Testis (tissue), 3 donors: ENCODE results near the gene TMPRSS13. TPM values are rescaled to one million over a fixed set of nuclear protein-coding genes. Genes with fewer than 3 reads are reported as not detected.

Source experiments
- DNase-seq: peaks from one replicate; pipeline ENCODE4 v3.0.0-alpha.2; 2019
- H3K27ac ChIP-seq, 2 donors: fragments of 200-600 bp; sonication (generic); one replicate each; pipeline ENCODE4 v1.5.1; 2019
- H3K27me3 ChIP-seq: fragments of 200-600 bp; sonication (generic); one replicate; pipeline ENCODE4 v1.5.1; 2019
- H3K36me3 ChIP-seq: fragments of 200-600 bp; sonication (generic); one replicate; pipeline ENCODE4 v1.5.1; 2017; ENCODE audit warnings: low read depth; ENCODE audit errors: missing control alignments
- H3K4me1 ChIP-seq: fragments of 200-600 bp; sonication (generic); one replicate; pipeline ENCODE4 v1.5.1; 2019
- H3K4me3 ChIP-seq, 2 donors: fragments of 200-600 bp; sonication (generic); one replicate each; pipeline ENCODE4 v1.5.1; 2017 to 2019
- H3K9me3 ChIP-seq: fragments of 200-600 bp; sonication (generic); one replicate; pipeline ENCODE4 v1.5.1; 2017
- POLR2A ChIP-seq: fragments of 450-650 bp; IDR thresholded peaks from one replicate; pipeline ENCODE4 v1.6.1; 2017; ENCODE audit warnings: antibody characterized with exemption, mild to moderate bottlenecking, moderate library complexity
- WGBS, 2 donors: methylation state at CpG; one replicate each; pipeline ENCODE4 v1.1.5; 2018; 5-methylcytosine and 5-hydroxymethylcytosine counted together
- intact Hi-C: fragments of 100-400 bp; cut with DNase I; formaldehyde crosslinking; loops from one replicate; pipeline ENCODE4 v1.15.1; 2023; ENCODE audit warnings: low total_unique reads
- polyA plus RNA-seq: library from polyadenylated mRNA; stranded (reverse); fragments of 350-450 nt; fragmentation: Illumina TruSeq; extraction: RNeasy Lipid Tissue Mini Kit (QIAGEN cat#74804); gene quantifications from one replicate; pipeline ENCODE4 v1.2.3, GENCODE V29; 2014; ENCODE audit warnings: low read depth, low replicate concordance; ENCODE audit not compliant: insufficient read depth
- total RNA-seq, 2 donors: library from RNA; depleted of rRNA; stranded (reverse); fragments of >200 nt; gene quantifications; one replicate each; pipeline ENCODE4 v1.2.3, GENCODE V29; 2016
- TF ChIP-seq, protein P1 (sequence below), 3 experiments: fragments of 450-650 bp in 2 of 3; fragments of 200-600 bp in 1 of 3; sonication (generic) in 1 of 3; IDR thresholded peaks; one replicate each; pipeline ENCODE4 v1.5.1; 2016 to 2019; ENCODE audit warnings: antibody characterized with exemption in 3 of 3, mild to moderate bottlenecking in 2 of 3, moderate library complexity in 1 of 3

The TMPRSS13 gene
- total and polyA plus RNA-seq, 3 donors from 2014 or later = 0.74 to 0.91 (median 0.87) TPM

DNA sequence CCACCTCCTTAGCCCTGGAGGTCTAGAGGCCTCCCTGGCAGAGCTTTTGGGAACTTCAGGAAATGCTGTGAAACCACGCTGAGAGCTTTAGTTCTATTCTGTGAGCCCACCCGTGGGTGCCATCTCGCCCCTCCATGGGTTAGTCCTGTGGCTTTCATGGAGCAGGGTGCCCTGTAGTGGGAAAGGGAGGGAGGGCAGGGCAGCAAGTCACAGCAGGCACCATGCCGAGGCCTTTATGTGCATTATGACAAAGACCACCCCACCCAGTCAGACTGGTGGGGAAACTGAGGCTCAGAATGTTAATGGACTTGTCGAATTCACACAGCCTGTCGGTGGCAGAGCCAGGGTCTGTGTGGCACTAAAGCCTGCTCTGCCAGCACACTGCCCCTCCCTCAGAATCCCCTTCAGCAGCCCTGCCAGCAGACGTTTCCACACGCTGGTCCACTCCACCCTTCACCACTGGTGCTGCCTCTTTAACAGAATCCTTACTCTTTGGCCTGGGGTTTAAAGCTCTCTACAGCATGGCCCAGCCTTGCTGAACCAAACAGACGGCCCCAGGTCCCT, 13.4 kb downstream of the TMPRSS13 start:
- no peaks in the 10 kb centered on the region for H3K9me3 ChIP-seq
- WGBS, 2 donors = 85 to 90% methylated on average over 9 of the region's 9 CpGs
- intact Hi-C loops = no loop called here
- no peaks in the 10 kb centered on the region for H3K27me3 ChIP-seq
- DNase-seq = no peak
- no peaks in the 10 kb centered on the region for H3K36me3 ChIP-seq
- H3K27ac ChIP-seq = no peak overlapping the region
- no peak overlapping the region for H3K4me3 ChIP-seq
- no peaks in the 10 kb centered on the region for H3K4me1 ChIP-seq
- TF ChIP-seq POLR2A = no peak
- TF ChIP-seq, protein P1, sequence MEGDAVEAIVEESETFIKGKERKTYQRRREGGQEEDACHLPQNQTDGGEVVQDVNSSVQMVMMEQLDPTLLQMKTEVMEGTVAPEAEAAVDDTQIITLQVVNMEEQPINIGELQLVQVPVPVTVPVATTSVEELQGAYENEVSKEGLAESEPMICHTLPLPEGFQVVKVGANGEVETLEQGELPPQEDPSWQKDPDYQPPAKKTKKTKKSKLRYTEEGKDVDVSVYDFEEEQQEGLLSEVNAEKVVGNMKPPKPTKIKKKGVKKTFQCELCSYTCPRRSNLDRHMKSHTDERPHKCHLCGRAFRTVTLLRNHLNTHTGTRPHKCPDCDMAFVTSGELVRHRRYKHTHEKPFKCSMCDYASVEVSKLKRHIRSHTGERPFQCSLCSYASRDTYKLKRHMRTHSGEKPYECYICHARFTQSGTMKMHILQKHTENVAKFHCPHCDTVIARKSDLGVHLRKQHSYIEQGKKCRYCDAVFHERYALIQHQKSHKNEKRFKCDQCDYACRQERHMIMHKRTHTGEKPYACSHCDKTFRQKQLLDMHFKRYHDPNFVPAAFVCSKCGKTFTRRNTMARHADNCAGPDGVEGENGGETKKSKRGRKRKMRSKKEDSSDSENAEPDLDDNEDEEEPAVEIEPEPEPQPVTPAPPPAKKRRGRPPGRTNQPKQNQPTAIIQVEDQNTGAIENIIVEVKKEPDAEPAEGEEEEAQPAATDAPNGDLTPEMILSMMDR (IDR thresholded peaks at IDR 0.05) = no peak

DNA sequence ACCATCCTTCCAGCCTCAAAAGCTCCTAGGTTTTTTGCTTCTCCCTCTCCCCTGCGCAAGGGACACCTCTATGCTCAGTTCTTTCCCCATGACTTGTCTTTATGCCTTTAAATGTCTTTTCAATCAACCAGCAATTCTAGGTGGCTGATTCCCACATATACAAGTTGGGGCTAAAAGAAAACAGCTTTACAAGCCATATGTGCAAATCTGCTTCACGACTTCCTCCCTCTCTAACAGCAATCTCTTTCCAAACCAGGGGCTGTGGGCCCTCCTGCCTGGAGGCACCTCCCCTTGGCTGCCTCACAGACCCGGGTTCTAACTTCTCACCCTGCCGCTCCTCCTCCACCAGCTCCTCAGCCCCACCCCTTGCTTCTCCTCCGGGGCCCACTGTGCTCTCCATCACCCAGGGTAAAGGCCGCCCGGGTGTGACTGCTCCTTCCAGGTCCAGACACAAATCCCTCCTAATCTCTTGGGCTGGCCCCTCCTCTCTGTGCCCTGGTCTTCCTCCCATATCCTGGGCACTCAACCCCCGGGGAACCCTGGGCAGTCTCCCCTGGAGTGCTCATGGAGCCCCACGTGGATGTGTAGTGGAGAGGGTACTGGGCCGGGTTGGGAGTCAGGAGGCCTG, 14.1 kb downstream of the TMPRSS13 start:
- H3K9me3 ChIP-seq = no peaks in the 10 kb centered on the region
- H3K27me3 ChIP-seq = no peaks in the 10 kb centered on the region
- DNase-seq = no peak
- intact Hi-C loops = no loop called here
- H3K36me3 ChIP-seq = no peaks in the 10 kb centered on the region
- WGBS, 2 donors = 77 to 84% methylated on average over 9 to 10 of the region's 10 CpGs
- no peak overlapping the region for H3K4me3 ChIP-seq
- H3K27ac ChIP-seq = no peak overlapping the region
- TF ChIP-seq POLR2A = no peak
- TF ChIP-seq, protein P1 (IDR thresholded peaks at IDR 0.05) = no peak
- H3K4me1 ChIP-seq = peaks cover 1% of the 10 kb centered on the region

DNA sequence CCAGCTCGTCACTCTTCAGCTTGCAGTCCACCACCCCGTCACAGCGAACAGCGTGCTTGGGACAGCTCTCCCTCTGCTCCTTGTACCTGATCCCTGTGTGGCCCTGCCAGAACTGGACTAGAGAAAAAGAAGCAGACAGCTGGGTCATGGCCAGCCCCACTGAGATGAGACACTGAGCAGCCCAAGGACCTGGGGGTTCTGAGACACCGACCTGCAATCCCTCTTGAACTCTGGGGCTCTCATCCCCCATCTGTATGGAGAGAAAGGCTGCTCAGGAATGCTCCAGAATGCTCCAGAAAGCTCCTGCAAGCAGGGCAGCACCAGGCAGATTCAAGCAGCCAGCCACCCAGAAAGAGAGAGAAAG, 14.8 kb downstream of the TMPRSS13 start:
- Histone ChIP-seq H3K27me3 (no peaks in the 10 kb centered on the region), H3K36me3 (no peaks in the 10 kb centered on the region), H3K27ac (no peak overlapping the region), H3K4me3 (no peak overlapping the region), H3K4me1 (peaks cover 9% of the 10 kb centered on the region), H3K9me3 (no peaks in the 10 kb centered on the region)
- no peak for TF ChIP-seq POLR2A
- TF ChIP-seq, protein P1 (IDR thresholded peaks at IDR 0.05) = no peak
- intact Hi-C loops = no loop called here
- no peak for DNase-seq
- WGBS, 2 donors = 77 to 97% methylated on average over 4 to 5 of the region's 5 CpGs

DNA sequence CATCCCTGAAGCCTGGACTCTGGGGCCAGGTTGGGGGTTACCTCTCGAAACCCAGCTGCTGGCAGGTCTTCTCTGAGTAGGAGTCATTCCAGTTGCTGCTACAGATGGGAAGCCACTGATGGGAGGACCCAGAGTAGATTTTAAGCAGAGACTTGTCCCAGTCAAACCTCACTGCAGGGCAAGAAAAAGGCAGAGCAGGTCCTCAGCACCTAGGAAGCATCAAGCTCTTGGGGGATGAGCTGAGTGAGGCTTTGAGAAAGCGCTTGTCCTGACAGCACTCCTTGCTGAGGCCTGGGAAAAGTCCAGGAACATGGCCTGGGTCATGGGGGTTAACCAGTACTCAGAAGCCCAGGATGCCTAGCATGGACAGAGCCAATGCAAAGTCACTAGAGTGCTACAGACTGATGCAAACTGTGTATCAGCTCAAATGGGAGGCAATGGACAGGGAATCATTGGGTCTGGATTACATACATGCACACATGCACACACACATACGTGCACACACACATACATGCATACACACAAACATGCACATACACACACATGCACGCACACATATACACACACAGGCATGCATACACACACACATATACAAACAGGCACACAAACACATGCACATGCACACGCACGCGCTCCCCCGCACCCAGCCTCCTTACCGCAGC, 15.3 kb downstream of the TMPRSS13 start:
- DNase-seq = no peak
- no peaks in the 10 kb centered on the region for H3K9me3 ChIP-seq
- peaks cover 12% of the 10 kb centered on the region for H3K4me1 ChIP-seq
- intact Hi-C loops = no loop called here
- H3K36me3 ChIP-seq = no peaks in the 10 kb centered on the region
- 96% methylated on average over 9 of the region's 9 CpGs for WGBS, 2 donors
- TF ChIP-seq POLR2A = no peak
- TF ChIP-seq, protein P1 (IDR thresholded peaks at IDR 0.05) = no peak
- no peak overlapping the region for H3K4me3 ChIP-seq
- H3K27ac ChIP-seq = no peak overlapping the region
- H3K27me3 ChIP-seq = no peaks in the 10 kb centered on the region
